PFSK-1 (cell line): ENCODE data around the gene FAM219B.

ENCODE experiments used
- FOXP2 ChIP-seq: optimal IDR thresholded peaks from 2 replicates; pipeline ENCODE3; 2011; ENCODE audit warnings: borderline replicate concordance, control low read depth, inconsistent platforms; ENCODE audit not compliant: insufficient read depth; ENCODE audit errors: extremely low read length, extremely low read depth
- POLR2AphosphoS5 ChIP-seq: IDR thresholded peaks from 2 replicates; pipeline ENCODE4 v1.6.1; 2012; ENCODE audit warnings: low read depth, mild to moderate bottlenecking, control low read depth, low read length, moderate library complexity
- REST ChIP-seq, 2 experiments: IDR thresholded peaks; 2 replicates each; pipeline versions ENCODE4 v1.6.1 to v1.8.0; 2011 to 2012; ENCODE audit warnings: low read depth in 2 of 2, low read length in 2 of 2, control low read depth in 1 of 2, inconsistent platforms in 1 of 2, mild to moderate bottlenecking in 1 of 2, moderate library complexity in 1 of 2; ENCODE audit not compliant: insufficient read depth in 1 of 2
- SIN3A ChIP-seq: IDR thresholded peaks from 2 replicates; pipeline ENCODE4 v1.6.1; 2012; ENCODE audit warnings: mild to moderate bottlenecking, low read length, moderate library complexity, borderline replicate concordance; ENCODE audit not compliant: insufficient read depth
- TAF1 ChIP-seq: IDR thresholded peaks from 2 replicates; pipeline ENCODE4 v1.6.1; 2012; ENCODE audit warnings: low read length, control low read depth, borderline replicate concordance; ENCODE audit not compliant: insufficient read depth

Gene FAM219B

GRCh38 chr15:74865316-74865715, 41.3 kb downstream of the FAM219B start:
- TF ChIP-seq POLR2AphosphoS5 (no peak), REST (IDR thresholded peaks at IDR 0.05; ENCODE audit: insufficient read depth in 1 of 2, low read depth in 2 of 2, low read length in 2 of 2) (no peak), FOXP2 (no peak), SIN3A (no peak), TAF1 (no peak)

GRCh38 chr15:74864296-74864695, 42.4 kb downstream of the FAM219B start:
- TF ChIP-seq TAF1 = no peak
- no peak for TF ChIP-seq POLR2AphosphoS5
- TF ChIP-seq SIN3A = no peak
- TF ChIP-seq REST (IDR thresholded peaks at IDR 0.05; ENCODE audit: insufficient read depth in 1 of 2, low read depth in 2 of 2, low read length in 2 of 2) = no peak

GRCh38 chr15:74863239-74864056, 43.2 kb downstream of the FAM219B start:
- TF ChIP-seq FOXP2 = no peak
- TF ChIP-seq SIN3A = no peak
- no peak for TF ChIP-seq POLR2AphosphoS5
- TF ChIP-seq REST (IDR thresholded peaks at IDR 0.05; ENCODE audit: insufficient read depth in 1 of 2, low read depth in 2 of 2, low read length in 2 of 2) = no peak
- TF ChIP-seq TAF1 = no peak

GRCh38 chr15:74858369-74858740, 48.3 kb downstream of the FAM219B start:
- TF ChIP-seq REST (IDR thresholded peaks at IDR 0.05; ENCODE audit: insufficient read depth in 1 of 2, low read depth in 2 of 2, low read length in 2 of 2) (no peak), POLR2AphosphoS5 (no peak), FOXP2 (no peak), SIN3A (no peak), TAF1 (no peak)
